Measurements from ENCODE around the gene STARD13. TPM values are rescaled to one million over a fixed set of nuclear protein-coding genes. Genes with fewer than 3 reads are reported as not detected.

STARD13 gene
- total and polyA plus RNA-seq, 9 donors, result 7.2 to 31.5 (median 14.0) TPM

DNA sequence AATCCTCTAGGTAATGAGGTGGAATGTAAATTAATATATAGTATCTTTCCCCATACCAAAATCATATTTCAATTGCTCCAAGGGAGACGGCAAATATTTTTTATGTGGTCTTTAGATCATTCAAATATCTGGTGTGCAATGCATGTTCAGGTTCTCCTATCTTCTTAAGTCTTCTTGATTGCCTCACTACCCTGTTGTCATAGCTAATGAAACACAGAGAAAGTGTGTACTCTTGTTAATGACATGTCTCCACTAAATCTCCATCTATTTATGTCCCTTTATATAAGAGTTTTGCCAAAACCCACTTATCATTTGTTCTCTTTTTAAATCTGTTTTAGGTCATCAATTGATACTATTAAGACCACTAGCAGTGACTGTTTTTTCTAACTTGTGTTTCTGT is 6.6 kb downstream of the STARD13 start:
- 0% methylated on average over 1 of the region's 1 CpG for WGBS, 3 donors
- no peaks in the 10 kb centered on the region for H3K9me3 ChIP-seq
- no peaks in the 10 kb centered on the region for H3K36me3 ChIP-seq
- no peak for DNase-seq
- TF ChIP-seq EP300 (IDR thresholded peaks at IDR 0.05) (no peak), POLR2A (IDR thresholded peaks at IDR 0.05) (no peak)
- TF ChIP-seq, protein P1, sequence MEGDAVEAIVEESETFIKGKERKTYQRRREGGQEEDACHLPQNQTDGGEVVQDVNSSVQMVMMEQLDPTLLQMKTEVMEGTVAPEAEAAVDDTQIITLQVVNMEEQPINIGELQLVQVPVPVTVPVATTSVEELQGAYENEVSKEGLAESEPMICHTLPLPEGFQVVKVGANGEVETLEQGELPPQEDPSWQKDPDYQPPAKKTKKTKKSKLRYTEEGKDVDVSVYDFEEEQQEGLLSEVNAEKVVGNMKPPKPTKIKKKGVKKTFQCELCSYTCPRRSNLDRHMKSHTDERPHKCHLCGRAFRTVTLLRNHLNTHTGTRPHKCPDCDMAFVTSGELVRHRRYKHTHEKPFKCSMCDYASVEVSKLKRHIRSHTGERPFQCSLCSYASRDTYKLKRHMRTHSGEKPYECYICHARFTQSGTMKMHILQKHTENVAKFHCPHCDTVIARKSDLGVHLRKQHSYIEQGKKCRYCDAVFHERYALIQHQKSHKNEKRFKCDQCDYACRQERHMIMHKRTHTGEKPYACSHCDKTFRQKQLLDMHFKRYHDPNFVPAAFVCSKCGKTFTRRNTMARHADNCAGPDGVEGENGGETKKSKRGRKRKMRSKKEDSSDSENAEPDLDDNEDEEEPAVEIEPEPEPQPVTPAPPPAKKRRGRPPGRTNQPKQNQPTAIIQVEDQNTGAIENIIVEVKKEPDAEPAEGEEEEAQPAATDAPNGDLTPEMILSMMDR (IDR thresholded peaks at IDR 0.05), result no peak
- H3K4me1 ChIP-seq (ENCODE audit: insufficient read depth), result peaks cover 8% of the 10 kb centered on the region
- H3K27me3 ChIP-seq, result no peaks in the 10 kb centered on the region
- no peak overlapping the region for H3K4me3 ChIP-seq
- intact Hi-C loops (cut with DNase I), result no loop called here
- H3K27ac ChIP-seq, result no peak overlapping the region

DNA sequence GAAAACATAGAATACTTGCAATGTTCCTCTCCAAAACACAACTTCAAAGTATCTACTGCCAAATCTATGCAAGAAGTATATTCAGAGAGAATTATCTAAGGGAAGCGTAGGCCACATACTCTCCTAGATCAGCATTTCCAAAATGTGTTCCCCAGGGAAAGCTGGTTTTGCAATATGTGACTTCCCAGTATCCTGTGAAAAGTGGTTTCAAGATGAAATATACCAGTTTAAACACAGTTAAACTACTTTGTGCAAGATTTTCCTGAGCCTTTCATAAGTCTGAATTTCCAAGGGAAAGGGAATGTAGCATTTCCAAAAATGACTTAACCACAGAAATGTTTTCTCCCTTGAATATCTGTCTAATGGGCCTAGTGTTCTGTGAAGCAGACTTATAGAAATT is 7.6 kb downstream of the STARD13 start:
- no peak overlapping the region for H3K27ac ChIP-seq
- peaks cover 8% of the 10 kb centered on the region for H3K4me1 ChIP-seq (ENCODE audit: insufficient read depth)
- no peak overlapping the region for H3K4me3 ChIP-seq
- H3K36me3 ChIP-seq, result no peaks in the 10 kb centered on the region
- H3K9me3 ChIP-seq, result no peaks in the 10 kb centered on the region
- intact Hi-C loops (cut with DNase I), result no loop called here
- DNase-seq, result no peak
- H3K27me3 ChIP-seq, result no peaks in the 10 kb centered on the region
- TF ChIP-seq, protein P1 (IDR thresholded peaks at IDR 0.05), result no peak
- TF ChIP-seq EP300 (IDR thresholded peaks at IDR 0.05) (no peak), POLR2A (IDR thresholded peaks at IDR 0.05) (no peak)
- WGBS, 3 donors, result 63 to 89% (median 74%) methylated on average over 1 of the region's 1 CpG

DNA sequence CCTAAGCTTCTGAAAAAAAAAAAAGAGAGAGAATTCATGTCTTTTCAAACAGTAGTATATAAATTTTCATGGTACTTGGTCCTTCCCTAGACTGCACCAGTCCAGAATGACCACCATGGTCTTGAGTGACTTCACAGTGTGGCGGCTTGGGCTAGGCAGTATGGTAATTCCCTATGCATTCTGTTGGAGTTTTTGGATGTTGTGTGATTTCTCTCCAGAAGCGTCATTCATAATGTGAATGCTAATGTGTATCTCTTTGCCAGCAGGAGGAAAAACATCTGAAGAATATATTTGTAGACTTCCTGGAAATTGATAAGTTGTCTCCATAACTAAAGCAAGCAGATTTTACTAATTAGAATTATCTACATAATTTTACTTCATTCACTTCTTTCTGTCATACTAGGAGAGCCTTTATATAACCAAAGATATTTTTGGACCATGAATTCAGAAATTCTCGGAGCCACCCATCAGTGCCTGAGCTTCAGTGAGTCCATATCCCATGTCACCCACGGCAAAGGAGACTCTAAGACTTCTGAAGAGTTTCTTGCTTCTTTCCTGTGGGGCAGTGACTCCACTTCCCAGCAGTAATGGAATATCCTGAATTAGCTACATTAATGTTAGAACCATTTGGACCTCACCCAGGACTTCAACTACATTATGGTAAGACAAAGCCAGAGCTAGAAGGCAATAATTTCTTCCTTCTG is 8.4 kb downstream of the STARD13 start:
- peaks cover 8% of the 10 kb centered on the region for H3K4me1 ChIP-seq (ENCODE audit: insufficient read depth)
- TF ChIP-seq EP300 (IDR thresholded peaks at IDR 0.05) (no peak), POLR2A (IDR thresholded peaks at IDR 0.05) (no peak)
- TF ChIP-seq, protein P1 (IDR thresholded peaks at IDR 0.05), result no peak
- no peak overlapping the region for H3K27ac ChIP-seq

DNA sequence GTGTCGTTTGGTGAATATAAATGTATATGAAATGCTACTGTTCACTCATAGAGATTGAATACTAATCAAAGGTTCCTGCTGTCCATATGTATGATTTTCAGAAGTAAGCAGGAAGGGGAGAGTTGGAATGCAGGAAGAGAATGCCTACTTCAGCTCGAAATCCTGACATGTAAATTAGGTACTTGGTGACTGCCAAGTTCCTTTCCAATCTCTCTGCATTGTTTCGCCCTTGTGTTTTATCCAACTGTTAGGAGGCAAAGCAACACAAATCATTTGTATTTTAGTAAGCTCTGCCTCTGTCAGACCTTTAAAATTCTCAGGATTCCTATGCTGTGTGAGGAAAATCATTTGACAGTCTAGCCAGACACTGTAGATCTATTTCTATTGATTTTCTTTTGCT is 9.0 kb downstream of the STARD13 start:
- Histone ChIP-seq H3K36me3 (no peaks in the 10 kb centered on the region), H3K9me3 (no peaks in the 10 kb centered on the region), H3K27me3 (no peaks in the 10 kb centered on the region), H3K4me1 (ENCODE audit: insufficient read depth) (peaks cover 8% of the 10 kb centered on the region), H3K4me3 (no peak overlapping the region), H3K27ac (no peak overlapping the region)
- no peak for DNase-seq
- intact Hi-C loops (cut with DNase I), result no loop called here
- WGBS, 3 donors, result 11 to 41% (median 38%) methylated on average over 3 of the region's 3 CpGs
- TF ChIP-seq EP300 (IDR thresholded peaks at IDR 0.05) (no peak), POLR2A (IDR thresholded peaks at IDR 0.05) (no peak)
- TF ChIP-seq, protein P1 (IDR thresholded peaks at IDR 0.05), result no peak

More for the DNA sequence above, 8.4 kb downstream of the STARD13 start:
- no peaks in the 10 kb centered on the region for H3K36me3 ChIP-seq
- no peaks in the 10 kb centered on the region for H3K27me3 ChIP-seq
- 85 to 93% (median 91%) methylated on average over 4 of the region's 4 CpGs for WGBS, 3 donors
- H3K4me3 ChIP-seq, result no peak overlapping the region
- no peaks in the 10 kb centered on the region for H3K9me3 ChIP-seq
- DNase-seq, result no peak
- intact Hi-C loops (cut with DNase I), result no loop called here
